ENCODE measurements around the gene ZNF655. TPM values are rescaled to one million over a fixed set of nuclear protein-coding genes. Genes with fewer than 3 reads are reported as not detected.

The ZNF655 gene
- total and polyA plus RNA-seq, 2 of the 8 experiments (the other 6 are each of a cell fraction or from before 2014, with no cell fraction given), result 27.1 to 37.8 TPM

- TF ChIP-seq JUN (IDR thresholded peaks at IDR 0.05; ENCODE audit: low read depth, low read length) (no peak), CHD1 (IDR thresholded peaks at IDR 0.05; ENCODE audit: low read depth, low read length) (no peak), SRF (IDR thresholded peaks at IDR 0.05; ENCODE audit: low read depth, low read length) (no peak)
Observed at GRCh38 chr7:99576251-99576650, 17.8 kb downstream of the ZNF655 start (continued).

Data from H1 (cell line).